ENCODE data around the gene MARCHF10.
"Not testable (repeated sequence)": the region's sequence is repeated elsewhere in the genome, so short reads cannot be mapped to it uniquely, and the experiment has no call there.

The MARCHF10 gene, protein sequence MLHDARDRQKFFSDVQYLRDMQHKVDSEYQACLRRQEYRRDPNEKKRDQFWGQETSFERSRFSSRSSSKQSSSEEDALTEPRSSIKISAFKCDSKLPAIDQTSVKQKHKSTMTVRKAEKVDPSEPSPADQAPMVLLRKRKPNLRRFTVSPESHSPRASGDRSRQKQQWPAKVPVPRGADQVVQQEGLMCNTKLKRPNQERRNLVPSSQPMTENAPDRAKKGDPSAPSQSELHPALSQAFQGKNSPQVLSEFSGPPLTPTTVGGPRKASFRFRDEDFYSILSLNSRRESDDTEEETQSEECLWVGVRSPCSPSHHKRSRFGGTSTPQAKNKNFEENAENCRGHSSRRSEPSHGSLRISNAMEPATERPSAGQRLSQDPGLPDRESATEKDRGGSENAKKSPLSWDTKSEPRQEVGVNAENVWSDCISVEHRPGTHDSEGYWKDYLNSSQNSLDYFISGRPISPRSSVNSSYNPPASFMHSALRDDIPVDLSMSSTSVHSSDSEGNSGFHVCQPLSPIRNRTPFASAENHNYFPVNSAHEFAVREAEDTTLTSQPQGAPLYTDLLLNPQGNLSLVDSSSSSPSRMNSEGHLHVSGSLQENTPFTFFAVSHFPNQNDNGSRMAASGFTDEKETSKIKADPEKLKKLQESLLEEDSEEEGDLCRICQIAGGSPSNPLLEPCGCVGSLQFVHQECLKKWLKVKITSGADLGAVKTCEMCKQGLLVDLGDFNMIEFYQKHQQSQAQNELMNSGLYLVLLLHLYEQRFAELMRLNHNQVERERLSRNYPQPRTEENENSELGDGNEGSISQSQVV

DNA sequence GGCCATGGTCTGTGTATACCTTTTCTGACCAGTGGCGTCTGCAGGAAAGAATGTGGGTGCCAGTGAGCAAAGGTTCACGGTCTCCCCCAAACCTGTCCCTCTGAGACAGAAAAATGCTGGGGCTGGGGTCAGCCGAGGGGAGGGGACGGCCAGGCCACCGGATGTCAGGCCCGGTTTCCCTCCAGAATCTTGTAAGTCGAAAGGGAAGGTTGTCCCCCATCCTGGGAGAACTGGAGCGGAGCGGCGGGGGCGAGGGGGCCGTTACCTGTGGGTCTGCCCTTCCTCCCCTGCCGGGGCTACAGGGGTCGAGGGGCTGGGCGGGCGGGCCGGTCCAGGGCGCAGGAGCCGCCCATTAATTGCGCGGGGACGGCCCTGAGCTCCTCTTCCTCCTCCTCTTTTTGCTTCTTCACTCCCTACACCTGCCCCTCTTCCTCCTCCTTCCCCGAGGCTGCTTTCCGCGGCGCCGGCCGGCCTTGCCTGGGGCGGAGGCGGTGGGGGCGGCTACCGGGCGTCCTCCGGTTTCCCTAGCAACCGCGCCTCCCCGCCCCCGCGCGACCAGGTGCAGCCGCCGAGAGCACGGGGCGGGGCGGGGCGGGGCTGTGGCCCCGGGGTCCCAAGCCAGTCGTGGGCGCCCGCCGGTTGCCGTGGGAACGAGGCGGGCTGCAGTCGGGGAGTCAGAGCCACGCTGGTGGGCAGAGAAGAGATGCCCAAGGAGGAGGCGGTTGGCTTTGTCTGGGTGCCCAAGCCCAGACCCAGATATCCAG is at the start of gene MARCHF10:
Gene MARCHF10 (minus strand): TSS at position 503 of the 764 bp plus-strand sequence. CDS start 6,579 bp downstream, outside the sequence.
- ATAC-seq (replicated peaks; ENCODE audit: extremely low read depth, poor library complexity, severe bottlenecking) (no peak), DNase-seq (ENCODE audit: low spot score in 2 of 2) (no peak)
- Mint-ChIP-seq H3K27me3 (peaks cover 68% of the 10 kb centered on the region), H3K4me3 (no peak within 1 kb of the TSS), H3K36me3 (ENCODE audit: insufficient read depth) (no peaks in the 10 kb centered on the region), H3K9me3 (no peaks in the 10 kb centered on the region), H3K27ac (ENCODE audit: low read depth) (no peak within 1 kb of the TSS), H3K4me1 (no peaks in the 10 kb centered on the region)

- no peak for DNase-seq (ENCODE audit: low spot score in 2 of 2)
- Mint-ChIP-seq H3K27ac (ENCODE audit: low read depth) (no peak overlapping the region), H3K9me3 (no peaks in the 10 kb centered on the region), H3K27me3 (peaks cover 75% of the 10 kb centered on the region), H3K4me3 (no peak overlapping the region), H3K4me1 (no peaks in the 10 kb centered on the region), H3K36me3 (ENCODE audit: insufficient read depth) (peaks cover 1% of the 10 kb centered on the region)
- no peak for ATAC-seq (replicated peaks; ENCODE audit: extremely low read depth, poor library complexity, severe bottlenecking)
These were observed 49.4 kb upstream of the MARCHF10 start for GRCh38 chr17:62857526-62857925.

DNA sequence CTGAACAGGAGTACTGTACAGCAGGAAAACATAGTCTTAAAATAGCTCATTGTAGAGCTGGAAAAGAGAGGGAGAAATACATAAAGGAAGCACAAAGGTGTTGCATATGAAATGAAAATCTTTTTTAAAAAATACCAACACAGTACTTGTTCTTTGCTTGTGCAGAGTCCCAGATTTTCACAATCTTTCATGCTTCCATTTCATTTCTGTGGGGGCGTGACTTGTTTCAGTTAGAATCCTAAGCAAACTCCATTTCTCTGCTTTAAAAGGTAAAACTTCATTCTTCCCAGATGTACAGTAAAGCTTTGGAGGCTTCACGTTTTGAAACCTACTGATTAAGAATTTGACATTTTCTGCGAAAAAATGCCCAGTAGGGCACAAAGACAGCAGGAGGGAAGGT is 48.5 kb upstream of the MARCHF10 start:
- H3K9me3 Mint-ChIP-seq: no peaks in the 10 kb centered on the region
- no peak for ATAC-seq (replicated peaks; ENCODE audit: extremely low read depth, poor library complexity, severe bottlenecking)
- H3K27ac Mint-ChIP-seq (ENCODE audit: low read depth): no peak overlapping the region
- H3K27me3 Mint-ChIP-seq: peaks cover 79% of the 10 kb centered on the region
- H3K4me1 Mint-ChIP-seq: no peaks in the 10 kb centered on the region
- peaks cover 1% of the 10 kb centered on the region for H3K36me3 Mint-ChIP-seq (ENCODE audit: insufficient read depth)
- DNase-seq (ENCODE audit: low spot score in 2 of 2): no peak
- no peak overlapping the region for H3K4me3 Mint-ChIP-seq

GRCh38 chr17:62855156-62855555 is 47.0 kb upstream of the MARCHF10 start:
- Mint-ChIP-seq H3K36me3 (ENCODE audit: insufficient read depth) (peaks cover 1% of the 10 kb centered on the region), H3K27me3 (peaks cover 65% of the 10 kb centered on the region), H3K27ac (ENCODE audit: low read depth) (no peak overlapping the region), H3K4me1 (no peaks in the 10 kb centered on the region), H3K4me3 (no peak overlapping the region), H3K9me3 (no peaks in the 10 kb centered on the region)
- ATAC-seq (replicated peaks; ENCODE audit: extremely low read depth, poor library complexity, severe bottlenecking) (no peak), DNase-seq (ENCODE audit: low spot score in 2 of 2) (no peak)

GRCh38 chr17:62854098-62854680 is 46.1 kb upstream of the MARCHF10 start:
- DNase-seq (ENCODE audit: low spot score in 2 of 2): no peak
- Mint-ChIP-seq H3K4me3 (no peak overlapping the region), H3K4me1 (no peaks in the 10 kb centered on the region), H3K36me3 (ENCODE audit: insufficient read depth) (peaks cover 1% of the 10 kb centered on the region), H3K9me3 (no peaks in the 10 kb centered on the region), H3K27me3 (peaks cover 56% of the 10 kb centered on the region), H3K27ac (ENCODE audit: low read depth) (no peak overlapping the region)
- no peak for ATAC-seq (replicated peaks; ENCODE audit: extremely low read depth, poor library complexity, severe bottlenecking)

DNA sequence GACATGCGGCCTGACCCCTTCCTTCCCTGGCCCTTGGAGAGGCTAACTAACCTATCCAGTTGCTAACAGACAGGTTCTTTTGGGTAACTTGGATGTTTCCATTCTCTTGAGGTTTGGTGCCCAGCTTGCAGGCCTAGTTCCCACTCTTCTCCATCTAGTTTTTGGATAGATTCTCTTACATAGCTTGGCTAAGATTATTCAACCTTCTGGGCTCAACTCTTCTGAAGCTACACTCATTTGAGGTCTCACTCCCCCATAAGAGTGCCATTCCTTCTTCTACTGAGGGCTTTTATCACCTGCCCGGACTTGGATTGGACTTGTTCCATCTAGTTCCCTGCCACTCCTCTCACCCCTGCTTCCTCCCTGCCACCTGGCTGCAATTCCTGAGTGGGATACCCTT is 44.1 kb upstream of the MARCHF10 start:
- no peaks in the 10 kb centered on the region for H3K4me1 Mint-ChIP-seq
- DNase-seq (ENCODE audit: low spot score in 2 of 2) (no peak), ATAC-seq (replicated peaks; ENCODE audit: extremely low read depth, poor library complexity, severe bottlenecking) (no peak)
- no peaks in the 10 kb centered on the region for H3K9me3 Mint-ChIP-seq
- H3K27ac Mint-ChIP-seq (ENCODE audit: low read depth): no peak overlapping the region
- H3K4me3 Mint-ChIP-seq: no peak overlapping the region
- peaks cover 1% of the 10 kb centered on the region for H3K36me3 Mint-ChIP-seq (ENCODE audit: insufficient read depth)
- peaks cover 46% of the 10 kb centered on the region for H3K27me3 Mint-ChIP-seq

- ATAC-seq (replicated peaks; ENCODE audit: extremely low read depth, poor library complexity, severe bottlenecking): not testable (repeated sequence)
These were observed 41.7 kb upstream of the MARCHF10 start for GRCh38 chr17:62849591-62850415.

DNA sequence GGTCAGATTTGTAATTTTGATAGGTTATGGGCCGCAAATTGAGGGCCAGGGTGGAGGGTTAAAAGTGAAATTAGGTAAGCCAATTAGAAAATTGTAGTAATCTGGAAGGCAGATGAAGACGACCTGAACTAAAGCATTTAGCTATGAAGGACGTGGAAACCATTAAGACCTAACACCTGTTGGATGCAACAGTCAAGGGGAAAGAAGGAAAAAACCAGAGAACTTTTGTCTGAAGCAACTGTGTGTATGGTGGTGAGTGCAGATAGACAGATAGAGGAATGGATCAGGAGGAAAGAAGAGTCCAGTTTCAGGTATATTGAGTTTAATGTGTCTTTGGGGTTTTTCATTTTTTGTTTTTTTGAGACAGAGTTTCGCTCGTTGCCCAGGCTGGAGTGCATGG is 40.2 kb upstream of the MARCHF10 start:
- ATAC-seq (replicated peaks; ENCODE audit: extremely low read depth, poor library complexity, severe bottlenecking) (no peak), DNase-seq (ENCODE audit: low spot score in 2 of 2) (no peak)
- H3K4me3 Mint-ChIP-seq: no peak overlapping the region
- H3K4me1 Mint-ChIP-seq: no peaks in the 10 kb centered on the region
- H3K9me3 Mint-ChIP-seq: no peaks in the 10 kb centered on the region
- H3K36me3 Mint-ChIP-seq (ENCODE audit: insufficient read depth): peaks cover 3% of the 10 kb centered on the region
- H3K27ac Mint-ChIP-seq (ENCODE audit: low read depth): no peak overlapping the region
- H3K27me3 Mint-ChIP-seq: peaks cover 20% of the 10 kb centered on the region

More at GRCh38 chr17:62849591-62850415, 41.7 kb upstream of the MARCHF10 start:
- H3K27ac Mint-ChIP-seq (ENCODE audit: low read depth); H3K36me3 Mint-ChIP-seq (ENCODE audit: insufficient read depth); H3K9me3 Mint-ChIP-seq; H3K4me1 Mint-ChIP-seq; H3K4me3 Mint-ChIP-seq; DNase-seq (ENCODE audit: low spot score in 2 of 2): not testable (repeated sequence)
- H3K27me3 Mint-ChIP-seq: peaks cover 35% of the 10 kb centered on the region

- Mint-ChIP-seq H3K9me3 (no peaks in the 10 kb centered on the region), H3K4me3 (no peak overlapping the region), H3K4me1 (no peaks in the 10 kb centered on the region), H3K36me3 (ENCODE audit: insufficient read depth) (peaks cover 3% of the 10 kb centered on the region), H3K27me3 (peaks cover 15% of the 10 kb centered on the region), H3K27ac (ENCODE audit: low read depth) (no peak overlapping the region)
- no peak for DNase-seq (ENCODE audit: low spot score in 2 of 2)
- ATAC-seq (replicated peaks; ENCODE audit: extremely low read depth, poor library complexity, severe bottlenecking): no peak
These were observed 39.3 kb upstream of the MARCHF10 start for GRCh38 chr17:62847426-62847825.

GRCh38 chr17:62840871-62841270 is 32.8 kb upstream of the MARCHF10 start:
- Mint-ChIP-seq H3K27me3 (peaks cover 46% of the 10 kb centered on the region), H3K36me3 (ENCODE audit: insufficient read depth) (peaks cover 1% of the 10 kb centered on the region), H3K27ac (ENCODE audit: low read depth) (no peak overlapping the region), H3K4me1 (no peaks in the 10 kb centered on the region), H3K4me3 (no peak overlapping the region), H3K9me3 (no peaks in the 10 kb centered on the region)
- ATAC-seq (replicated peaks; ENCODE audit: extremely low read depth, poor library complexity, severe bottlenecking) (no peak), DNase-seq (ENCODE audit: low spot score in 2 of 2) (no peak)

DNA sequence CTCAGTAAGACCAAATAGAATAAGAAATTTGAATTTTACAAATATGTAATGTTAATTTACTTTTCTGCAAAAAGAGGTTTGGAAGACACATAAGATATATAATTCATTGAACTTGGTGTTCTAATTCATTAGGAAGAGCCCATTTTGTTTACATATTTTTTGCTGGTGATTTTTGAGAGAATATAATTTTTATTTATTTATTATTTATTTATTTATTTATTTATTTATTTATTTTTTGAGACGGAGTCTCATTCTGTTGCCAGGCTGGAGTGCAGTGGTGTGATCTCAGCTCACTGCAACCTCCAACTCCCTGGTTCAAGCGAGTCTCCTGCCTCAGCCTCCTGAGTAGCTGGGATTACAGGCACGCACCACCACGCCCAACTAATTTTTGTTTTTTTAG is 25.7 kb upstream of the MARCHF10 start:
- DNase-seq (ENCODE audit: low spot score in 2 of 2); H3K36me3 Mint-ChIP-seq (ENCODE audit: insufficient read depth); H3K9me3 Mint-ChIP-seq; H3K4me3 Mint-ChIP-seq; H3K27ac Mint-ChIP-seq (ENCODE audit: low read depth); ATAC-seq (replicated peaks; ENCODE audit: extremely low read depth, poor library complexity, severe bottlenecking); H3K4me1 Mint-ChIP-seq: not testable (repeated sequence)
- H3K27me3 Mint-ChIP-seq: peaks cover 54% of the 10 kb centered on the region
